Fibroblast of lung (primary cell): ENCODE data around the gene OR2V2.

Experiments
- CTCF ChIP-seq, 2 donors: IDR thresholded peaks in 1 of 2; conservative IDR thresholded peaks in 1 of 2; 1 replicate in 1 of 2; 2 replicates in 1 of 2; pipeline ENCODE4 v1.5.1; 2011 to 2012; ENCODE audit warnings: low read length in 2 of 2, control low read depth in 1 of 2, inconsistent platforms in 1 of 2, low read depth in 1 of 2, mild to moderate bottlenecking in 1 of 2
- EZH2 ChIP-seq: IDR thresholded peaks from 2 replicates; pipeline ENCODE4 v1.5.1; 2012; ENCODE audit warnings: low read length, control low read depth, mild to moderate bottlenecking; ENCODE audit errors: missing control alignments

- TF ChIP-seq CTCF (conservative IDR thresholded peaks at IDR 0.05 in 1 of 2, IDR thresholded peaks at IDR 0.05 in 1 of 2; ENCODE audit: low read depth in 1 of 2, low read length in 2 of 2), result no peak
- no peak for TF ChIP-seq EZH2
These were observed 2.7 kb downstream of the OR2V2 start for GRCh38 chr5:181149806-181150733.
